ENCODE results near the gene SLC25A39.

GRCh38 chr17:44317545-44317944 is 7.1 kb downstream of the SLC25A39 start:
- TF ChIP-seq POLR2A (IDR thresholded peaks at IDR 0.05): no peak
- TF ChIP-seq CTCF (IDR thresholded peaks at IDR 0.05): no peak
- TF ChIP-seq POLR2AphosphoS5 (IDR thresholded peaks at IDR 0.05): no peak
